Measurements from ENCODE around the gene MBD6. TPM values are rescaled to one million over a fixed set of nuclear protein-coding genes. Genes with fewer than 3 reads are reported as not detected.
A peak's percentile ranks its signal among the peaks of the same experiment; 100 is the strongest.

The MBD6 gene
- total and polyA plus RNA-seq, 2 of the 4 experiments (the other 2 are of a cell fraction): 0.90 to 9.3 TPM

GRCh38 chr12:57477710-57478681, 44.6 kb upstream of the MBD6 start:
- Histone ChIP-seq H3K9me1 (ENCODE audit: insufficient read depth, low read length) (no peaks in the 10 kb centered on the region), H3K79me1 (ENCODE audit: low read depth in 1 of 2, low read length in 2 of 2) (no peaks in the 10 kb centered on the region), H4K20me1 (ENCODE audit: insufficient read depth, low read length) (no peaks in the 10 kb centered on the region), H2BK15ac (ENCODE audit: low read depth, low read length) (no peak overlapping the region), H3K23ac (ENCODE audit: low read depth, low read length) (no peak overlapping the region), H2AK9ac (replicated peaks; ENCODE audit: low read depth, low read length, poor library complexity) (peak overlapping the region; percentile 22), H2AFZ (replicated peaks; ENCODE audit: low read length, poor library complexity) (peak overlapping the region; percentile 33), H3K27ac (ENCODE audit: insufficient read depth, low read length) (no peak overlapping the region), H3K4me2 (ENCODE audit: low read depth, low read length) (no peak overlapping the region), H2BK120ac (ENCODE audit: low read depth, low read length) (no peak overlapping the region), H3K36me3 (ENCODE audit: control insufficient read depth, insufficient read depth, low read length) (no peaks in the 10 kb centered on the region), H2BK5ac (ENCODE audit: low read depth, low read length, poor library complexity, severe bottlenecking) (no peak overlapping the region), H3K4me3 (ENCODE audit: insufficient read depth, low read depth, low read length) (no peak overlapping the region), H2BK20ac (ENCODE audit: low read depth, low read length) (no peak overlapping the region), H4K8ac (ENCODE audit: low read depth in 2 of 2, low read length in 2 of 2) (peak overlapping the region; percentile 0 to 52; a peak in 1 of 4 replicates), H2AK5ac (ENCODE audit: low read depth, low read length) (no peak overlapping the region; the same call in 1 of the 2 replicates), H3K14ac (replicated peaks; ENCODE audit: low read depth, low read length) (no peak overlapping the region), H3K9me3 (ENCODE audit: control insufficient read depth, insufficient read depth, low read length) (no peaks in the 10 kb centered on the region), H4K5ac (ENCODE audit: low read depth, low read length) (no peak overlapping the region), H3K18ac (ENCODE audit: low read depth, low read length) (no peak overlapping the region), H3K27me3 (ENCODE audit: control insufficient read depth, insufficient read depth, low read length) (peaks cover 52% of the 10 kb centered on the region), H3K4ac (ENCODE audit: low read depth, low read length) (no peak overlapping the region; the same call in 1 of the 2 replicates), H3K9ac (ENCODE audit: low read depth, low read length) (no peak overlapping the region), H3K4me1 (ENCODE audit: control insufficient read depth, insufficient read depth, low read length) (peaks cover 3% of the 10 kb centered on the region; the same call in 1 of the 2 replicates), H3K56ac (ENCODE audit: extremely low read depth, insufficient read depth, low read length) (no peak overlapping the region), H4K91ac (ENCODE audit: insufficient read depth, low read depth, low read length) (no peak overlapping the region)
- no peak for ATAC-seq (ENCODE audit: low read depth)
- dilution Hi-C loops (cut with HindIII; ENCODE audit: low sequenced_read_pairs, unreplicated experiment): no loop called here
- TF ChIP-seq BHLHE40 (IDR thresholded peaks at IDR 0.05; ENCODE audit: low read depth, low read length) (no peak), CTCF (conservative IDR thresholded peaks at IDR 0.05; ENCODE audit: low read depth, low read length) (no peak), CHD1 (IDR thresholded peaks at IDR 0.05; ENCODE audit: low read depth, low read length) (no peak), MAZ (IDR thresholded peaks at IDR 0.05; ENCODE audit: borderline replicate concordance, low read depth, low read length) (no peak)
- peak; percentile 48 for DNase-seq
- intact Hi-C loops (cut with micrococcal nuclease): no loop called here
- no TSS peak for BruUV-seq (replicated peaks)
- ChIA-PET CTCF (no interaction called here), POLR2A (ENCODE audit: unreplicated experiment) (no interaction called here)
- 67% methylated on average over 1 of the region's 12 CpGs; no CpG with 5 or more reads in 1 of the 2 experiments for WGBS, 2 experiments (ENCODE audit: extremely low coverage in 2 of 2, insufficient read length in 1 of 2)
- in situ Hi-C loops (cut with MboI; ENCODE audit: low sequenced_read_pairs): no loop called here
